GM12878 (cell line): ENCODE data around the gene RPL38. TPM values are rescaled to one million over a fixed set of nuclear protein-coding genes. Genes with fewer than 3 reads are reported as not detected.

ENCODE experiments used
- CBX3 ChIP-seq: fragments of 200-600 bp; sonication (generic); IDR thresholded peaks from 2 replicates; pipeline ENCODE4 v1.6.1; 2016; ENCODE audit warnings: low read depth, borderline replicate concordance
- CHD1 ChIP-seq: IDR thresholded peaks from 2 replicates; pipeline ENCODE4 v1.6.1; 2012; ENCODE audit warnings: low read depth, low read length, improper control_type of control experiment
- CTCF ChIP-seq, 3 experiments: IDR thresholded peaks in 2 of 3; conservative IDR thresholded peaks in 1 of 3; 2 replicates each; pipeline ENCODE4 v1.5.1; 2011; ENCODE audit warnings: low read depth in 3 of 3, low read length in 3 of 3, mild to moderate bottlenecking in 3 of 3, control low read depth in 2 of 3, moderate library complexity in 2 of 3, inconsistent platforms in 1 of 3, mixed read lengths in 1 of 3; ENCODE audit not compliant: control insufficient read depth in 2 of 3, insufficient read depth in 1 of 3; ENCODE audit errors: extremely low read depth in 1 of 3
- EGR1 ChIP-seq, 2 experiments: IDR thresholded peaks; 1 replicate in 1 of 2; 2 replicates in 1 of 2; pipeline ENCODE4 v1.6.1; 2011 to 2012; ENCODE audit warnings: low read depth in 2 of 2, low read length in 2 of 2, borderline replicate concordance in 1 of 2, mild to moderate bottlenecking in 1 of 2, moderate library complexity in 1 of 2
- ELK1 ChIP-seq: IDR thresholded peaks from 2 replicates; pipeline ENCODE4 v1.6.1; 2012; ENCODE audit warnings: low read depth, low read length, improper control_type of control experiment
- MAX ChIP-seq: IDR thresholded peaks from 2 replicates; pipeline ENCODE4 v1.6.1; 2012; ENCODE audit warnings: low read depth, low read length, improper control_type of control experiment
- MEF2A ChIP-seq: IDR thresholded peaks from 2 replicates; pipeline ENCODE4 v1.6.1; 2011; ENCODE audit warnings: low read depth, mild to moderate bottlenecking, low read length, moderate library complexity; ENCODE audit not compliant: insufficient read depth
- MTA3 ChIP-seq: IDR thresholded peaks from 2 replicates; pipeline ENCODE4 v1.6.1; 2012; ENCODE audit warnings: low read length, inconsistent platforms, borderline replicate concordance
- NFYB ChIP-seq: IDR thresholded peaks from 2 replicates; pipeline ENCODE4 v1.6.1; 2011; ENCODE audit warnings: low read depth, mild to moderate bottlenecking, low read length, improper control_type of control experiment, moderate library complexity; ENCODE audit not compliant: insufficient read depth
- NKRF ChIP-seq: fragments of 450-650 bp; conservative IDR thresholded peaks from 2 replicates; pipeline ENCODE4 v1.6.1; 2017; ENCODE audit warnings: mild to moderate bottlenecking, moderate library complexity
- NR2F1 ChIP-seq: fragments of 450-650 bp; conservative IDR thresholded peaks from 2 replicates; pipeline ENCODE4 v1.6.1; 2017; ENCODE audit warnings: mild to moderate bottlenecking
- PKNOX1 ChIP-seq: fragments of 450-650 bp; IDR thresholded peaks from 2 replicates; pipeline ENCODE4 v1.6.1; 2016; ENCODE audit warnings: mild to moderate bottlenecking
- RB1 ChIP-seq: fragments of 450-650 bp; formaldehyde crosslinking; IDR thresholded peaks from 2 replicates; pipeline ENCODE4 v1.6.1; 2017; ENCODE audit warnings: mild to moderate bottlenecking, borderline replicate concordance
- REST ChIP-seq: IDR thresholded peaks from 2 replicates; pipeline ENCODE4 v1.6.1; 2012; ENCODE audit warnings: mild to moderate bottlenecking, low read depth, low read length
- TAF1 ChIP-seq: IDR thresholded peaks from 2 replicates; pipeline ENCODE4 v1.6.1; 2011; ENCODE audit warnings: mild to moderate bottlenecking, low read depth, low read length, borderline replicate concordance
- ZNF384 ChIP-seq: IDR thresholded peaks from 2 replicates; pipeline ENCODE4 v1.6.1; 2012; ENCODE audit warnings: low read depth, mild to moderate bottlenecking, low read length, improper control_type of control experiment, borderline replicate concordance
- ZSCAN29 ChIP-seq: fragments of 450-650 bp; IDR thresholded peaks from 2 replicates; pipeline ENCODE4 v1.6.1; 2017; ENCODE audit warnings: mild to moderate bottlenecking, moderate library complexity
- ZZZ3 ChIP-seq: IDR thresholded peaks from 2 replicates; pipeline ENCODE4 v1.6.1; 2011; ENCODE audit warnings: low read depth; ENCODE audit not compliant: control insufficient read depth, insufficient read length
- polyA plus RNA-seq, 11 experiments: library from polyadenylated mRNA; depleted of rRNA in 4 of 11; unstranded in 6 of 11; stranded (reverse) in 5 of 11; fragments of >200 nt; fragmentation: Nextera tagmentation in 4 of 11; fragmentation: Illumina TruSeq in 1 of 11; extraction: Ambion mirVana in 4 of 11; extraction: Trizol in 1 of 11; gene quantifications; 1 replicate in 1 of 11; 2 replicates in 10 of 11; pipeline versions ENCODE4 v1.2.1 to v1.2.3, GENCODE V29; 2011 to 2016; ENCODE audit warnings: inconsistent platforms in 2 of 11, missing spikeins in 2 of 11, low read depth in 1 of 11
- total RNA-seq, 4 experiments: library from RNA; depleted of rRNA in 3 of 4; stranded (reverse); fragments of >200 nt in 3 of 4; fragmentation: Illumina TruSeq in 1 of 4; extraction: Trizol in 1 of 4; gene quantifications; 2 replicates each; pipeline versions ENCODE4 v1.2.1 to v1.2.3, GENCODE V29; 2013 to 2021

The RPL38 gene
- total and polyA plus RNA-seq, 10 of the 15 experiments (the other 5 are each of a cell fraction or from before 2014, with no cell fraction given): 1,318 to 4,938 (median 2,673) TPM

- TF ChIP-seq ZSCAN29: peak; percentile 40; the same call in 1 of the 2 replicates
- no peak for TF ChIP-seq NR2F1
- TF ChIP-seq ZZZ3: peak; percentile 50
- TF ChIP-seq TAF1: peak; percentile 100
- peak; percentile 94 for TF ChIP-seq ELK1
- peak; percentile 64 for TF ChIP-seq MEF2A
- peak; percentile 33; the same call in 1 of the 2 replicates for TF ChIP-seq PKNOX1
- peak; percentile 27; the same call in 1 of the 2 replicates for TF ChIP-seq MTA3
- 0 out of 3 replicates have a peak, but pooled peaks of 1 of the 2 experiments have one; percentile 5 for TF ChIP-seq EGR1 (IDR thresholded peaks at IDR 0.05; ENCODE audit: borderline replicate concordance in 1 of 2, low read depth in 2 of 2, low read length in 2 of 2)
- TF ChIP-seq CHD1: 0 out of 2 replicates have a peak, but pooled peaks have one; percentile 59
- TF ChIP-seq RB1: peak; percentile 94; the same call in 1 of the 2 replicates
- no peak for TF ChIP-seq ZNF384
- TF ChIP-seq MAX: peak; percentile 94
- peak; percentile 92 for TF ChIP-seq NKRF
- TF ChIP-seq REST: peak; percentile 44; the same call in 1 of the 2 replicates
- peak; percentile 93 to 97 (median 96); a peak in 5 of 6 replicates for TF ChIP-seq CTCF (IDR thresholded peaks at IDR 0.05 in 2 of 3, conservative IDR thresholded peaks at IDR 0.05 in 1 of 3; ENCODE audit: control insufficient read depth in 2 of 3, extremely low read depth in 1 of 3, insufficient read depth in 1 of 3, low read depth in 3 of 3, low read length in 3 of 3)
- no peak for TF ChIP-seq CBX3
- TF ChIP-seq NFYB: no peak
These were observed at the start of gene RPL38 (continued) for GRCh38 chr17:74203439-74204240.
